NCI-H526 (cell line): ENCODE data around the gene PTPRN.
"Not testable (repeated sequence)": the region's sequence is repeated elsewhere in the genome, so short reads cannot be mapped to it uniquely, and the experiment has no call there.

Source experiments
- DNase-seq, 2 experiments: peaks; one replicate each; lab custom pipeline; 2025; lab: John Stamatoyannopoulos, UW

Gene PTPRN

GRCh38 chr2:219309278-219309677, at the start of gene PTPRN:
PTPRN (minus strand) TSS chr2:219309401; CDS start chr2:219309332, 69 bp downstream.
- DNase-seq: peak; percentile 41 to 71

GRCh38 chr2:219358170-219359075, 49.2 kb upstream of the PTPRN start:
- DNase-seq: peak in 1 of 2 experiments; percentile 34

GRCh38 chr2:219356834-219357233, 47.6 kb upstream of the PTPRN start:
- DNase-seq: no peak

GRCh38 chr2:219354582-219354981, 45.4 kb upstream of the PTPRN start:
- no peak for DNase-seq

- no peak for DNase-seq
Measured at GRCh38 chr2:219353129-219353528, 43.9 kb upstream of the PTPRN start.

GRCh38 chr2:219352448-219353023, 43.3 kb upstream of the PTPRN start:
- peak; percentile 44 to 78 for DNase-seq

- peak in 1 of 2 experiments; percentile 42 for DNase-seq
Measured at GRCh38 chr2:219350710-219351221, 41.6 kb upstream of the PTPRN start.

- DNase-seq: no peak
Measured at GRCh38 chr2:219350215-219350614, 41.0 kb upstream of the PTPRN start.

GRCh38 chr2:219344751-219345430, 35.7 kb upstream of the PTPRN start:
- no peak for DNase-seq

GRCh38 chr2:219335373-219335786, 26.2 kb upstream of the PTPRN start:
- peak; percentile 5 to 15 for DNase-seq

- DNase-seq: no peak
Measured at GRCh38 chr2:219334076-219334475, 24.9 kb upstream of the PTPRN start.

GRCh38 chr2:219332542-219332941, 23.3 kb upstream of the PTPRN start, which contains the start of gene RESP18:
RESP18 (minus strand) TSS chr2:219332744.
- no peak for DNase-seq

GRCh38 chr2:219331560-219332213, 22.5 kb upstream of the PTPRN start:
- DNase-seq: no peak

GRCh38 chr2:219327719-219328118, 18.5 kb upstream of the PTPRN start:
- DNase-seq: no peak

- no peak for DNase-seq
Measured at GRCh38 chr2:219325657-219326315, 16.6 kb upstream of the PTPRN start.

- no peak for DNase-seq
Measured at GRCh38 chr2:219325136-219325535, 15.9 kb upstream of the PTPRN start.

- DNase-seq: no peak
Measured at GRCh38 chr2:219323434-219323833, 14.2 kb upstream of the PTPRN start.

GRCh38 chr2:219314804-219315468, 5.7 kb upstream of the PTPRN start:
- DNase-seq: no peak

- DNase-seq: not testable (repeated sequence)
Measured at GRCh38 chr2:219312683-219313263, 3.6 kb upstream of the PTPRN start.
